T47D (cell line): Measurements from ENCODE around the gene SLC66A3.
A peak's percentile ranks its signal among the peaks of the same experiment; 100 is the strongest.

Experiments
- DNase-seq, 2 experiments: peaks; one replicate each; pipeline versions ENCODE4 v3.0.0 to v3.0.0-alpha.2; 2011 to 2012; ENCODE audit warnings: low read depth in 1 of 2, low spot score in 1 of 2
- JUND ChIP-seq: IDR thresholded peaks from 2 replicates; pipeline ENCODE4 v1.6.1; 2012; ENCODE audit warnings: low read depth
- in situ Hi-C: cut with HindIII; loops from 2 replicates; pipeline ENCODE4 v1.10.0; 2016; ENCODE audit warnings: low sequenced_read_pairs, low pct_unique_long_range_greater_than_20kb

The SLC66A3 gene

GRCh38 chr2:11155381-11156035 is at the start of gene SLC66A3:
Gene SLC66A3, plus strand, starts transcription at chr2:11155467. Its CDS starts 80 bp downstream, at chr2:11155547.
- in situ Hi-C loops, result no loop called here
- peak; percentile 87 to 92 for DNase-seq
- no peak for TF ChIP-seq JUND

GRCh38 chr2:11109002-11109401 is 46.3 kb upstream of the SLC66A3 start:
- no peak for DNase-seq

GRCh38 chr2:11112870-11113428 is 42.3 kb upstream of the SLC66A3 start:
- no peak for DNase-seq
- in situ Hi-C loops, result no loop called here
- no peak for TF ChIP-seq JUND

More at GRCh38 chr2:11109002-11109401, 46.3 kb upstream of the SLC66A3 start:
- in situ Hi-C loops, result no loop called here
- TF ChIP-seq JUND, result no peak

- TF ChIP-seq JUND, result no peak
- in situ Hi-C loops, result no loop called here
- no peak for DNase-seq
Observed at GRCh38 chr2:11117776-11118175, 37.5 kb upstream of the SLC66A3 start.

- no peak for DNase-seq
- in situ Hi-C loops, result no loop called here
- no peak for TF ChIP-seq JUND
Observed at GRCh38 chr2:11118761-11119160, 36.5 kb upstream of the SLC66A3 start.

- in situ Hi-C loops, result no loop called here
- no peak for TF ChIP-seq JUND
- peak; percentile 44 to 96 for DNase-seq
Observed at GRCh38 chr2:11121099-11121822, 34.0 kb upstream of the SLC66A3 start.

GRCh38 chr2:11121823-11122155 is 33.5 kb upstream of the SLC66A3 start:
- in situ Hi-C loops, result no loop called here
- peak in 1 of 2 experiments; percentile 33 for DNase-seq
- TF ChIP-seq JUND, result no peak

GRCh38 chr2:11122380-11122779 is 32.9 kb upstream of the SLC66A3 start:
- peak in 1 of 2 experiments; percentile 98 for DNase-seq
- in situ Hi-C loops, result no loop called here
- no peak; the same call in 1 of the 2 replicates for TF ChIP-seq JUND

GRCh38 chr2:11123001-11123809 is 32.1 kb upstream of the SLC66A3 start:
- DNase-seq, result peak in 1 of 2 experiments; percentile 96
- in situ Hi-C loops, result no loop called here
- no peak for TF ChIP-seq JUND

- in situ Hi-C loops, result no loop called here
- peak; percentile 39 to 81 for DNase-seq
- no peak for TF ChIP-seq JUND
Observed at GRCh38 chr2:11123856-11124759, 31.2 kb upstream of the SLC66A3 start.

- in situ Hi-C loops, result no loop called here
Observed at GRCh38 chr2:11124760-11125068, 30.6 kb upstream of the SLC66A3 start.

GRCh38 chr2:11127761-11128160 is 27.5 kb upstream of the SLC66A3 start:
- TF ChIP-seq JUND, result no peak
- no peak for DNase-seq
- in situ Hi-C loops, result no loop called here

More at GRCh38 chr2:11124760-11125068, 30.6 kb upstream of the SLC66A3 start:
- DNase-seq, result no peak
- no peak for TF ChIP-seq JUND
